ENCODE data around the gene ACOXL.

Gene ACOXL

GRCh38 chr2:111167076-111167862 is 434.9 kb downstream of the ACOXL start:
- DNase-seq (ENCODE audit: low read depth), result no peak

- DNase-seq (ENCODE audit: low read depth), result no peak
These were observed 435.4 kb downstream of the ACOXL start for GRCh38 chr2:111167863-111168162.
